HG03064 (cell line): ENCODE measurements around the gene PPP1R9A.

ENCODE experiments used
- ATAC-seq: cut with Tn5 transposase; IDR thresholded peaks from one replicate; pipeline ENCODE4 v1.9.1; 2021; ENCODE audit warnings: low read depth; ENCODE audit not compliant: unreplicated experiment

PPP1R9A gene

GRCh38 chr7:95335093-95335492, 427.7 kb downstream of the PPP1R9A start:
- ATAC-seq: no peak

- ATAC-seq: no peak
These were observed 431.4 kb downstream of the PPP1R9A start for GRCh38 chr7:95338832-95339231.

GRCh38 chr7:95340491-95340890, 433.1 kb downstream of the PPP1R9A start:
- no peak for ATAC-seq

GRCh38 chr7:95342029-95342428, 434.6 kb downstream of the PPP1R9A start:
- ATAC-seq: no peak

- ATAC-seq: no peak
These were observed 435.4 kb downstream of the PPP1R9A start for GRCh38 chr7:95342642-95343307.
